Peyer's patch (tissue), 4 donors: ENCODE results near the gene CYP27C1. TPM values are rescaled to one million over a fixed set of nuclear protein-coding genes. Genes with fewer than 3 reads are reported as not detected.

Source experiments
- DNase-seq, 3 donors: peaks; one replicate each; pipeline ENCODE4 v3.0.0-alpha.2; 2017 to 2019
- H3K27ac ChIP-seq, 4 donors: fragments of 200-600 bp; sonication (generic); one replicate each; pipeline ENCODE4 v1.5.1; 2016 to 2019
- H3K27me3 ChIP-seq, 2 donors: fragments of 200-600 bp; sonication (generic); one replicate each; pipeline ENCODE4 v1.5.1; 2019
- H3K36me3 ChIP-seq, 3 donors: fragments of 200-600 bp; sonication (generic); one replicate each; pipeline ENCODE4 v1.5.1; 2016 to 2019
- H3K4me1 ChIP-seq, 4 donors: fragments of 200-600 bp; sonication (generic); one replicate each; pipeline ENCODE4 v1.5.1; 2016 to 2019
- H3K4me3 ChIP-seq, 4 donors: fragments of 200-600 bp; sonication (generic); 1 replicate in 3 of 4; 2 replicates in 1 of 4; pipeline ENCODE4 v1.5.1; 2016 to 2019; ENCODE audit warnings: mild to moderate bottlenecking in 1 of 4
- H3K9me3 ChIP-seq, 4 donors: fragments of 200-600 bp; sonication (generic); one replicate each; pipeline ENCODE4 v1.5.1; 2016 to 2019; ENCODE audit warnings: mild to moderate bottlenecking in 1 of 4
- POLR2A ChIP-seq, 2 donors: fragments of 450-650 bp; IDR thresholded peaks; one replicate each; pipeline ENCODE4 v1.5.1; 2017; ENCODE audit warnings: antibody characterized with exemption in 2 of 2, mild to moderate bottlenecking in 2 of 2, moderate library complexity in 2 of 2
- small RNA-seq, 2 donors: library from RNA; depleted of rRNA; stranded (forward); fragments of <200 nt; gene quantifications; one replicate each; pipeline ENCODE3, GENCODE V24; 2016
- total RNA-seq, 4 donors: library from RNA; depleted of rRNA; stranded (reverse); fragments of >200 nt; gene quantifications; one replicate each; pipeline ENCODE4 v1.1.0, GENCODE V29; 2016
- TF ChIP-seq, protein P1 (sequence below), 6 experiments: fragments of 450-650 bp in 4 of 6; fragments of 200-600 bp in 2 of 6; sonication (generic) in 1 of 6; IDR thresholded peaks; one replicate each; pipeline ENCODE4 v1.5.1; 2017 to 2019; ENCODE audit warnings: antibody characterized with exemption in 6 of 6, mild to moderate bottlenecking in 3 of 6, moderate library complexity in 1 of 6

Gene CYP27C1
- total RNA-seq, 4 donors from 2014 or later, result 0.13 TPM; not detected in 3

DNA sequence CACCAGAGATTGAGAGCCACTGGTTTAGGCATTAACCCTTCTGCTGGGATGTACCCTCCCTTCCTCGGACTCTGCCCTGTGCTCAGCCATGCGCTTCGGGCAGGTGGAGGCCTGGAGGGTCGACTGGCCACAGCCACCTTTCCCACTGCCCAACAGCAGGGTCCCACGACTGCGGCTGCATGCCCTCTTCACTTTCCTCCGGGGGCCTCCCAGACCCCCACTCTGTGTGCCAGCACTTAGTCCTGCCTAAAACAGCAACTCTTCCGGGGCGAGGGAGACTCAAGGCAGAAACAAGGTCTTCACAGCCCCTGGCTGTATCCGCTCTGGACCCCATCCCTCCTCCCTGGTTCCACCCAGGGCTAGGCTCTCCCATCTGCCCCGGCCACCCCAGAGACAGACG is 81.8 kb downstream of the CYP27C1 start:
- no peak overlapping the region for H3K4me3 ChIP-seq
- H3K27ac ChIP-seq, result no peak overlapping the region
- H3K4me1 ChIP-seq, result no peaks in the 10 kb centered on the region
- H3K9me3 ChIP-seq, result no peaks in the 10 kb centered on the region
- DNase-seq, result no peak
- H3K27me3 ChIP-seq, result no peaks in the 10 kb centered on the region
- no peaks in the 10 kb centered on the region for H3K36me3 ChIP-seq
- TF ChIP-seq POLR2A (IDR thresholded peaks at IDR 0.05), result no peak
- TF ChIP-seq, protein P1, sequence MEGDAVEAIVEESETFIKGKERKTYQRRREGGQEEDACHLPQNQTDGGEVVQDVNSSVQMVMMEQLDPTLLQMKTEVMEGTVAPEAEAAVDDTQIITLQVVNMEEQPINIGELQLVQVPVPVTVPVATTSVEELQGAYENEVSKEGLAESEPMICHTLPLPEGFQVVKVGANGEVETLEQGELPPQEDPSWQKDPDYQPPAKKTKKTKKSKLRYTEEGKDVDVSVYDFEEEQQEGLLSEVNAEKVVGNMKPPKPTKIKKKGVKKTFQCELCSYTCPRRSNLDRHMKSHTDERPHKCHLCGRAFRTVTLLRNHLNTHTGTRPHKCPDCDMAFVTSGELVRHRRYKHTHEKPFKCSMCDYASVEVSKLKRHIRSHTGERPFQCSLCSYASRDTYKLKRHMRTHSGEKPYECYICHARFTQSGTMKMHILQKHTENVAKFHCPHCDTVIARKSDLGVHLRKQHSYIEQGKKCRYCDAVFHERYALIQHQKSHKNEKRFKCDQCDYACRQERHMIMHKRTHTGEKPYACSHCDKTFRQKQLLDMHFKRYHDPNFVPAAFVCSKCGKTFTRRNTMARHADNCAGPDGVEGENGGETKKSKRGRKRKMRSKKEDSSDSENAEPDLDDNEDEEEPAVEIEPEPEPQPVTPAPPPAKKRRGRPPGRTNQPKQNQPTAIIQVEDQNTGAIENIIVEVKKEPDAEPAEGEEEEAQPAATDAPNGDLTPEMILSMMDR (IDR thresholded peaks at IDR 0.05), result no peak

DNA sequence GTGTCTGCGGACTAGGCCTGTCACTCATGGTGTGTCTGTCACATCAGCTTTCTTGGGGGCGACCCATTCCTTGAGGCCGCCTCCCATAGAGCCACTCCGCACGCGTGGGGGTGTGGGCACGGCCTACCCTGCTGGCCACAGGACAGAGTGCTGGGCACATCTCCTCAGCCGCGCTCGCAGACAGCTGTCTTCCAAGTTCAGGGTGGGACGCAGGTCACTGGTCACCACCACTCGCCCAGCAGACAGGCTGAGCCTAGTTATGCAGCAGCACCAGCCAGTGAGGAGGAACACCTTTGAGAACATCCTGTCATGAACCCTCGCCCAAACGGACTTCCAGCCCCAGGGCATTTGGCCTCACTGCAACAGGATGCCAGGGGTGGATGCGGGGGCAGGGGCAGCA is 82.4 kb downstream of the CYP27C1 start:
- H3K9me3 ChIP-seq, result no peaks in the 10 kb centered on the region
- H3K27me3 ChIP-seq, result no peaks in the 10 kb centered on the region
- no peaks in the 10 kb centered on the region for H3K4me1 ChIP-seq
- no peak for DNase-seq
- no peak overlapping the region for H3K4me3 ChIP-seq
- H3K36me3 ChIP-seq, result no peaks in the 10 kb centered on the region
- no peak overlapping the region for H3K27ac ChIP-seq
- TF ChIP-seq POLR2A (IDR thresholded peaks at IDR 0.05), result no peak
- TF ChIP-seq, protein P1 (IDR thresholded peaks at IDR 0.05), result no peak

DNA sequence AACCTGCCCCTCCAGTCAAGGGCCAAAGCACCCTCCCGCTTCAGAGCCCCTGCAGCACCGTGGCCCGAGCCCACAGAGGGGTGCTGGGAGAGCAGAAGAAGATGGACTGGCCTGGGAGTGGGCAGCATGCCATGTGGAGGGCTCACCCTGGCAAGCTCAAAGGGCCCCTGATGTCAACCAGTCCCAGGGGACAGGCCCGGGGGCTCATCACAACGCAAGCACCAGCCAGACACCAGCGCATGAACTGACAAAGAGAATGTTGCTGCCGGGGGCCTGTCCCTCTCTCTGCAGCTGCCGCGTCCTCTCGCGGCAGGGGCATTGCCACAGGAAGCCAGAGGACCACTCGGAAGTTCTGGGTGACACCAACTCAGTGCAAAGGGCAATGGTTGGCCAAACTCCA is 82.9 kb downstream of the CYP27C1 start:
- Histone ChIP-seq H3K27me3 (no peaks in the 10 kb centered on the region), H3K9me3 (no peaks in the 10 kb centered on the region), H3K27ac (no peak overlapping the region), H3K4me3 (no peak overlapping the region), H3K4me1 (no peaks in the 10 kb centered on the region), H3K36me3 (no peaks in the 10 kb centered on the region)
- no peak for TF ChIP-seq POLR2A (IDR thresholded peaks at IDR 0.05)
- TF ChIP-seq, protein P1 (IDR thresholded peaks at IDR 0.05), result no peak
- DNase-seq, result no peak

DNA sequence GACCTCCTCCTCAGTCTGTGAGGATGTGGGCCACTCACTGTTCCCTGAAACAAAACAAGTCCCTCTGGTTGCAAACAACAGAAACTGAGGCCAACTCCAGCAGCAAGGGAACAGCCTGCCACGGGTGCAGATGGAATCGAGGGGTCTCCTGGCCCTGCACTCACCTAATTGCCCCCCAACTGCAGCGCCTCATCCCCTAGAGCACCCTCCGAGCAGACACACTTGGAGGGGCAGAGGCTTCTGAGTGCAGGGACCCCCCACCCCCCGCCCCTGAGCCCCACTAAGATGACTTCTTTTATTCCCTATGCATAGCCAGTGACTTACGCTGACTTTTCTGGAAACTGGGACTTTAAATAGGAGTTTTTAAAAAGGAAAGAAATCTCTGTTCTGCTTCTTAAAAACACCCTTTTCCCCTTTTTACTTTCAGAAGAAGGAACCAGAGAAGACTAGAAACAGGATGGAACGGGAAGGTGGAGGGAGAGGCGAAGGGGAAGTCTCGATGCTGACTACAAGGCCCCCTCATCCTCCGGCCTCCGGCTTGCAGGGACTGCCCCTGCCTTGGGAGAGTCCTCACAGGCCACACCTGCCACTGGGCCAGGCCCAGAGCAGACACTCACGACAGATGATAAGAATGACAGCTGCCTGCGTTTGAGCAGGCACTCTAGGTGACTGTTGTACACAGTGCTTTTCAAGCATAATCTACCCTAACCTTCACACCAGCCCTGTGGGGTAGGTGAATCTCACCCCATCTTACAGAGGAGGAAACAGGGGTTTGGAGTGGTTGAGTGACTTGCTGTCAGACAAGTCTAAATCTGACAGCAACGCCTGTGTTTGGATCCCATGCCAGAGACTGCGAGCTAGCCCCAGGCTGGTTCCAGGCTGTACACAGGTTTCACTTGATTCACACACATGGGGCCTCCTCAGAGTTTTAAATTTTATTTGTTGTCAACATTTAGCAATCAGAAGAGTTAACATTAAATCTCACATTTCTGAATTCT is 85.0 kb downstream of the CYP27C1 start:
- Histone ChIP-seq H3K4me3 (no peak overlapping the region), H3K36me3 (no peaks in the 10 kb centered on the region), H3K27ac (no peak overlapping the region), H3K9me3 (no peaks in the 10 kb centered on the region), H3K4me1 (no peaks in the 10 kb centered on the region), H3K27me3 (no peaks in the 10 kb centered on the region)
- TF ChIP-seq POLR2A (IDR thresholded peaks at IDR 0.05), result no peak
- TF ChIP-seq, protein P1 (IDR thresholded peaks at IDR 0.05), result no peak
- DNase-seq, result no peak

DNA sequence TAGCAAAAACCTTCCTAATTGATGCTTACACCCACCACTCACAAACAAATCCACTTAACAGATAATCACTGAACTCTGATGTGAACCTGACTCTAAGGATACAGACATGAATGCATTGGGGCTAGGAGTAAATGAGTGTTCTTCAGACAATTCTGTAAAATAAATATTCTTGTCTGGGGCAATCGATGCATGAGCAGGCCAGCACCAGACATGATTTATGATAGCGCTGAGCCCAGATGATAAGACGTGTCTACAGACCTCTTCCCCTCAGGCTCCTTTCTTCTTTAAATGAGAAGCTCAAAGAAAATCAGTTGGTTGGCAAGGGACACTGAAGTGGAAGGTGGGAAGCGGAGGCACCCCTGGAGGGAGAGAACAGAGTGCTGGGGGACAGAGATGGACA is 85.9 kb downstream of the CYP27C1 start:
- Histone ChIP-seq H3K27ac (no peak overlapping the region), H3K36me3 (no peaks in the 10 kb centered on the region), H3K9me3 (no peaks in the 10 kb centered on the region), H3K4me3 (no peak overlapping the region), H3K4me1 (no peaks in the 10 kb centered on the region), H3K27me3 (no peaks in the 10 kb centered on the region)
- no peak for DNase-seq
- no peak for TF ChIP-seq POLR2A (IDR thresholded peaks at IDR 0.05)
- TF ChIP-seq, protein P1 (IDR thresholded peaks at IDR 0.05), result no peak

Small RNA genes within 50 kb of the gene (small RNA-seq; reads per million reads assigned to genes)
- 0 reads per million in 2 donors for gene NIFKP9

Other genes with a start within 250 kb of the CYP27C1 start
- 10 to 100 TPM; 22.2 to 81.7 (median 47.2) TPM for gene BIN1, start 113.1 kb downstream of the CYP27C1 start, total RNA-seq
- 100 to 1,000 TPM in 1 of 4 donors, 10 to 100 TPM in 3; 25.9 to 293 (median 57.8) TPM for gene ERCC3, start 73.8 kb upstream of the CYP27C1 start, total RNA-seq
- gene MAP3K2, start 167.7 kb upstream of the CYP27C1 start, total RNA-seq, result 10 to 100 TPM; 38.8 to 70.2 (median 52.0) TPM
- gene PROC, start 198.1 kb upstream of the CYP27C1 start, total RNA-seq, result 1 to 10 TPM in 3 of 4 donors, not detected in 1; 1.3 to 6.3 (median 1.6) TPM